Neuron (in vitro differentiated cells): ENCODE measurements around the gene VAPB.

Source experiments
- H2AFZ ChIP-seq: one replicate; pipeline ENCODE4 v1.6.1; 2013; ENCODE audit warnings: low read depth, mild to moderate bottlenecking, inconsistent platforms, low read length, moderate library complexity
- H3K27me3 ChIP-seq: one replicate; pipeline ENCODE4 v1.6.1; 2013; ENCODE audit warnings: low read length; ENCODE audit not compliant: insufficient read depth
- H3K36me3 ChIP-seq: one replicate; pipeline ENCODE4 v1.6.1; 2013; ENCODE audit warnings: low read length; ENCODE audit not compliant: insufficient read depth
- H3K4me1 ChIP-seq: one replicate; pipeline ENCODE4 v1.6.1; 2013; ENCODE audit warnings: low read length; ENCODE audit not compliant: insufficient read depth
- H3K4me3 ChIP-seq: 2 replicates; pipeline ENCODE4 v1.5.1; 2013; ENCODE audit warnings: mild to moderate bottlenecking, low read length, moderate library complexity
- H3K9me3 ChIP-seq: one replicate; pipeline ENCODE4 v1.6.1; 2013; ENCODE audit warnings: low read length

The VAPB gene

DNA sequence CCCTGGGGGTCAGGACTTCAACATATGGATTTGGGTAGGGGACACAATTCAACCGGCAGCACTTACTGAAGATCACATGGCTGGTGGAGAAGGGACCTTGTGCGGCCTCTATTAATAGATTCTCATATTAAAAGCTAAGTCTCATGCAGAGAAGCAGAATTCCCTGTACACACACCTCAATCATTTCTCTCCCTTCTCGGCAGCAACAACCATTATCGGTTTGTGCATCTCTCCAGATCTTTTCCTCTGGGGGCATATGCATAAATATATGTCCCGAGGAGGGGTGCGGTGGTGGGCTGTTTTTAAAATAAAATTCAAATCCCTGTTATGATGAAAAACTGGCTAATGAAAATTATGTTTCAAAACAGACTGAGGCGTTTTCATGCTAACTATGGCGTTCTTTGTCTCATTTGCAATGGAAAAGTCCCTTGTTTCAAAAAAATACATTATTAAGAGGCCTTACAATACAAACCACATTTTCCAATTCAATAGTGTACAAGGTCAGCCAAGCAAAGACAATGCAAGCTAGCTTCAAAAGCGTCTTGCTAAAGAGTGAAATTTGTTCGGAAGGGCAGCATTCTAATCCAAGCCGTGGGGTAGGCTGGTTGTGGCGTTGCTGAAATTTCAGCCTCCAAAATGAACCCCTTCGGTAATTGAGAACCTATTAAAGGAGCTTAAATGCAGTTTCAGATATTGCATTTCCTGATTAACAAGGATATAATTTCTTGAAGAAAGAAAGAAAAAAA, 108.9 kb downstream of the VAPB start:
- Histone ChIP-seq H3K36me3 (no peaks in the 10 kb centered on the region), H3K27me3 (no peaks in the 10 kb centered on the region), H3K4me1 (peaks cover 37% of the 10 kb centered on the region), H3K4me3 (no peak overlapping the region), H3K9me3 (peaks cover 10% of the 10 kb centered on the region), H2AFZ (no peak overlapping the region)

DNA sequence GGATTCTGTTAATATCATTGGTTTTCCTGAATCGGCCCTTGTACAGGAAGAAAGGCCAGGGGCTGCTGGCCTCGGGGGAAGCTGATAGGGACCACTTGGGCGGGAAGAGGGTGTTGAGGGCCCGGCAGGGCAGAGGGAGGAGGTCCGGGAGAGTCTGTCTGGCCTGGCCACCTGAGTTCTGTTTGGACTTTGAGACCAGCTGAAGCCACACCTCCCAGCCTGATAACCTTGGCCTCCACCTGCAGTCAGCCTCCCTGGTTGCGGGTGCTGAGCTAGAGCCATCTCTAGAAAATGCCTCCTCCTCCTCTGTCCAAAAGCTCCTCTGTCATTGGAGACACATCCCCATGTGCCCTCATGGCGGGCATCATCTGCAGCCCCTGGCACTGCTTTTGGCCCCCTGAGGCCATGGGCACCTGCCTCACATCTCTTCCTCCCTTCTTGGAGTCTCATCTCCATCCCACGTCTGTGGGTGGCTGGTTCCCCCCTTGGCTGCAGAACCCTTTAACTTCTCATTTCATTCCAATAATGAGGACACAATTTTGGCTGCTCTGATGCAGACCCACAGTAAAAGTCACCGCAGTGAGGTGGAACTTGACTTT, 109.5 kb downstream of the VAPB start:
- H3K27me3 ChIP-seq: no peaks in the 10 kb centered on the region
- H3K4me1 ChIP-seq: peaks cover 37% of the 10 kb centered on the region
- H3K4me3 ChIP-seq: no peak overlapping the region
- H2AFZ ChIP-seq: no peak overlapping the region
- H3K36me3 ChIP-seq: no peaks in the 10 kb centered on the region
- peaks cover 10% of the 10 kb centered on the region for H3K9me3 ChIP-seq

DNA sequence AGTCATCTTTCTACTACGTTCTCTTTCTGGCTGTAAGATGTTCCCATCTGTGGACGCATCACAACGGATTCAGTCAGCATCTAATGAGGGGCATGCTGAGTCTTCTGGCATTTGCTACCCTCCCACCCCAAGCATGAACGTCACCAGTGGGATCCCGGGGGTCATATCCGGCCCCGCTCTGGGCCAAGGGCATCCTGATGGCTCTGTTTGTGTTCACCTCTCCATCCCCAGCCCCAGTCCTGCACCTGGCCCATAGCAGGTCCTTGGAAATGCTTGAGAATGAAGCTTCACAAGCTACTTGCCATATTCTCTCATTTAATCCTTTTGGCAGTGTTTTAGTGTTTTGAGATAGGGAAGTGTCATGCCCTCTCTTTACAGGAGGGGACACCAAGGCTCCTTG, 111.2 kb downstream of the VAPB start:
- no peak overlapping the region for H2AFZ ChIP-seq

More for the DNA sequence above, 111.2 kb downstream of the VAPB start:
- Histone ChIP-seq H3K27me3 (no peaks in the 10 kb centered on the region), H3K9me3 (peaks cover 11% of the 10 kb centered on the region), H3K4me1 (peaks cover 37% of the 10 kb centered on the region), H3K36me3 (no peaks in the 10 kb centered on the region), H3K4me3 (no peak overlapping the region)
